Smooth muscle cell (in vitro differentiated cells): Measurements from ENCODE around the gene PNLIPRP3. TPM values are rescaled to one million over a fixed set of nuclear protein-coding genes. Genes with fewer than 3 reads are reported as not detected.

Source experiments
- DNase-seq: peaks from one replicate; lab custom pipeline; 2025; ENCODE audit not compliant: unreplicated experiment; lab: John Stamatoyannopoulos, UW
- H2AFZ ChIP-seq: fragments of 200-600 bp; sonication (generic); 2 replicates; pipeline ENCODE4 v1.6.0; 2016; ENCODE audit warnings: antibody characterized with exemption, low read depth, mild to moderate bottlenecking
- H3F3A ChIP-seq: fragments of 200-600 bp; sonication (generic); 2 replicates; pipeline ENCODE4 v1.6.0; 2017; ENCODE audit warnings: antibody characterized with exemption, low read depth
- H3K27ac ChIP-seq: fragments of 200-600 bp; sonication (generic); 2 replicates; pipeline ENCODE4 v1.5.1; 2016; ENCODE audit warnings: low read depth, mild to moderate bottlenecking
- H3K27me3 ChIP-seq: fragments of 200-600 bp; sonication (generic); 2 replicates; pipeline ENCODE4 v1.6.1; 2016; ENCODE audit warnings: low read depth, mild to moderate bottlenecking
- H3K36me3 ChIP-seq: fragments of 200-600 bp; sonication (generic); 2 replicates; pipeline ENCODE4 v1.5.1; 2016; ENCODE audit warnings: low read depth
- H3K4me1 ChIP-seq: fragments of 200-600 bp; sonication (generic); 2 replicates; pipeline ENCODE4 v1.5.1; 2016; ENCODE audit warnings: low read depth
- H3K4me2 ChIP-seq: fragments of 200-600 bp; sonication (generic); 2 replicates; pipeline ENCODE4 v1.6.0; 2016; ENCODE audit warnings: mild to moderate bottlenecking
- H3K4me3 ChIP-seq: fragments of 200-600 bp; sonication (generic); 2 replicates; pipeline ENCODE4 v1.5.1; 2016; ENCODE audit warnings: mild to moderate bottlenecking
- H3K79me2 ChIP-seq: fragments of 200-600 bp; sonication (generic); 2 replicates; pipeline ENCODE4 v1.6.0; 2016; ENCODE audit warnings: low read depth, mild to moderate bottlenecking
- H3K9ac ChIP-seq: fragments of 200-600 bp; sonication (generic); 2 replicates; pipeline ENCODE4 v1.6.0; 2016; ENCODE audit warnings: low read depth
- H3K9me3 ChIP-seq: fragments of 200-600 bp; sonication (generic); replicated peaks from 2 replicates; pipeline ENCODE4 v1.5.1; 2016; ENCODE audit warnings: low read depth
- H4K20me1 ChIP-seq: fragments of 200-600 bp; sonication (generic); 2 replicates; pipeline ENCODE4 v1.6.0; 2016; ENCODE audit warnings: low read depth
- WGBS: methylation state at CpG from one replicate; pipeline ENCODE4 v1.1.7; 2016; ENCODE audit warnings: low lambda C conversion rate; 5-methylcytosine and 5-hydroxymethylcytosine counted together
- polyA plus RNA-seq: library from polyadenylated mRNA; unstranded; fragments of >200 nt; fragmentation: Nextera tagmentation; extraction: Ambion mirVana; gene quantifications from 2 replicates; pipeline ENCODE4 v1.2.1, GENCODE V29; 2016
- total RNA-seq: library from RNA; depleted of rRNA; stranded (reverse); fragments of >200 nt; gene quantifications from 2 replicates; pipeline ENCODE4 v1.2.3, GENCODE V29; 2014
- TF ChIP-seq, protein P1 (sequence below): fragments of 200-600 bp; sonication (generic); IDR thresholded peaks from 2 replicates; pipeline ENCODE4 v1.5.1; 2017; ENCODE audit warnings: borderline replicate concordance, mild to moderate bottlenecking, antibody characterized with exemption; ENCODE audit not compliant: insufficient read depth, poor library complexity, severe bottlenecking

Gene PNLIPRP3
- total and polyA plus RNA-seq, 2 experiments from 2014 or later = 0.31 TPM; not detected in 1

- no peaks in the 10 kb centered on the region for H4K20me1 ChIP-seq
- H3K9me3 ChIP-seq = no peaks in the 10 kb centered on the region
- H3K27me3 ChIP-seq = no peaks in the 10 kb centered on the region
- TF ChIP-seq, protein P1, sequence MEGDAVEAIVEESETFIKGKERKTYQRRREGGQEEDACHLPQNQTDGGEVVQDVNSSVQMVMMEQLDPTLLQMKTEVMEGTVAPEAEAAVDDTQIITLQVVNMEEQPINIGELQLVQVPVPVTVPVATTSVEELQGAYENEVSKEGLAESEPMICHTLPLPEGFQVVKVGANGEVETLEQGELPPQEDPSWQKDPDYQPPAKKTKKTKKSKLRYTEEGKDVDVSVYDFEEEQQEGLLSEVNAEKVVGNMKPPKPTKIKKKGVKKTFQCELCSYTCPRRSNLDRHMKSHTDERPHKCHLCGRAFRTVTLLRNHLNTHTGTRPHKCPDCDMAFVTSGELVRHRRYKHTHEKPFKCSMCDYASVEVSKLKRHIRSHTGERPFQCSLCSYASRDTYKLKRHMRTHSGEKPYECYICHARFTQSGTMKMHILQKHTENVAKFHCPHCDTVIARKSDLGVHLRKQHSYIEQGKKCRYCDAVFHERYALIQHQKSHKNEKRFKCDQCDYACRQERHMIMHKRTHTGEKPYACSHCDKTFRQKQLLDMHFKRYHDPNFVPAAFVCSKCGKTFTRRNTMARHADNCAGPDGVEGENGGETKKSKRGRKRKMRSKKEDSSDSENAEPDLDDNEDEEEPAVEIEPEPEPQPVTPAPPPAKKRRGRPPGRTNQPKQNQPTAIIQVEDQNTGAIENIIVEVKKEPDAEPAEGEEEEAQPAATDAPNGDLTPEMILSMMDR = no peak
- no peaks in the 10 kb centered on the region for H3K36me3 ChIP-seq
- no peak overlapping the region for H3K9ac ChIP-seq
- no peaks in the 10 kb centered on the region for H3K4me1 ChIP-seq
- no peaks in the 10 kb centered on the region for H3K79me2 ChIP-seq
- no peak overlapping the region for H3K4me2 ChIP-seq
- peaks cover 2% of the 10 kb centered on the region for H3F3A ChIP-seq
- no peak overlapping the region for H3K27ac ChIP-seq
- no peak for DNase-seq
- H3K4me3 ChIP-seq = no peak overlapping the region
- no peak overlapping the region for H2AFZ ChIP-seq
- 52% methylated on average over 1 of the region's 1 CpG for WGBS
Measured at GRCh38 chr10:116461680-116462079, 34.0 kb downstream of the PNLIPRP3 start.

DNA sequence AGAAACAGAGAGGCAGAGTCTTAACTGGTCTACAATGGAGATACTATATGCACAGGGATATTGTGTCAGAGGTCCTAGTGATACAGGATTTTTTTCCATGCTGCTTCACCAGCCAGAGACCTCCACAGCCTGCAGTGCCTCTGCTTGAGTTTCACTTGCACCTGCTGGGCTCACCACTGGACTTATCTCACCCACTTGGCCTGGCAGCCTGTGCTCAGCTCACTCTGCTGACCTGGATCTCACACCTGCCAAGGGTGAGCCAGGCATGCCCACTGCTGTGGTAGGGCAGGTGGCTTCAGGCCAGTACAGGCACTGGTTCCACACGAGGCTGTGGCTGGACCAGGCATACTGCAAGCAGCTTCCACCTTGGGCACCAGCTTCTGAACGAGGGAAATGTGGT, 36.6 kb downstream of the PNLIPRP3 start:
- DNase-seq = no peak
- Histone ChIP-seq H3K9me3 (no peaks in the 10 kb centered on the region), H3K9ac (no peak overlapping the region), H3K27ac (no peak overlapping the region), H4K20me1 (no peaks in the 10 kb centered on the region), H3K4me3 (no peak overlapping the region), H3K27me3 (no peaks in the 10 kb centered on the region), H3K4me1 (no peaks in the 10 kb centered on the region), H3F3A (peaks cover 4% of the 10 kb centered on the region), H3K36me3 (no peaks in the 10 kb centered on the region), H2AFZ (no peak overlapping the region), H3K4me2 (no peak overlapping the region), H3K79me2 (no peaks in the 10 kb centered on the region)
- WGBS = 89% methylated on average over 2 of the region's 2 CpGs
- TF ChIP-seq, protein P1 = no peak

GRCh38 chr10:116465546-116465945, 37.9 kb downstream of the PNLIPRP3 start:
- Histone ChIP-seq H3K4me3 (no peak overlapping the region), H3K27me3 (no peaks in the 10 kb centered on the region), H3K4me1 (no peaks in the 10 kb centered on the region), H3K27ac (no peak overlapping the region), H3K4me2 (no peak overlapping the region), H3K9me3 (no peaks in the 10 kb centered on the region), H3F3A (peaks cover 12% of the 10 kb centered on the region), H3K9ac (no peak overlapping the region), H4K20me1 (no peaks in the 10 kb centered on the region), H2AFZ (no peak overlapping the region), H3K36me3 (no peaks in the 10 kb centered on the region), H3K79me2 (no peaks in the 10 kb centered on the region)
- TF ChIP-seq, protein P1 = no peak
- DNase-seq = no peak
- 69% methylated on average over 3 of the region's 3 CpGs for WGBS

DNA sequence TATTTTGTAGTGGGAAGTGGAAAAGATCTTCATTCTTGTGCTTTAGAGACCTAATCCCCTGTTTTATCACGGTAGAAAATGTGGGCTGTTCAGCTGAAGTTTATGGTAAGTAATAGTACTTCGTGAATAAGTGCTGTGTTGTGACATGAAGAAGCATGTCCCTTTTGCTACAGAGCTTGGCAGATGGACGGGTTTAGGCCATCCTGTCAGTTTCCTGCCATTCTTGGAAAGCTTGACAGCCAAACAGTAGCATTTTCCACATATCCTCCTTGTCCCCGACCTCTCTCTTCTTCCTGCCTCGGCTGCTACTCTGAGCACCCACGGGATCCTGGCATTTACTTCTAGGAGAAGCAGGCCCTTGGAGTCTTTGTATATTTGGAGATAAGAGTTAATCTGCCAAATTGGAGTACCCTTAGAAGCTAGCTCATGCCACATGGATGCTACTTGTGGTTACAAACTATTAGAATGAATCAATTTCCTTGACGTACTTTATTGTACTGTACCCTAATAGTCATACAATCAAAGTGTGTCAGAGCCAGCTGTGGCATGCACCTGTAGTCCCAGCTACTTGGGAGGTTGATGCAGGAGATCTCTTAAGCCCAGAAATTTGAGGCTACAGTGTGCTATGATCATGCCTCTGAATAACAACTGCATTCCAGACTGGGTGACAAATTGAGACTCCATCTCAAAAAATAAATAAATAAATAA, 39.2 kb downstream of the PNLIPRP3 start:
- Histone ChIP-seq H3K4me3 (no peak overlapping the region), H3K9me3 (no peaks in the 10 kb centered on the region), H3K27ac (no peak overlapping the region), H4K20me1 (no peaks in the 10 kb centered on the region), H3K27me3 (no peaks in the 10 kb centered on the region), H3K4me2 (no peak overlapping the region), H3K36me3 (no peaks in the 10 kb centered on the region), H3K79me2 (no peaks in the 10 kb centered on the region), H2AFZ (peak overlapping the region; percentile 62), H3F3A (peaks cover 17% of the 10 kb centered on the region), H3K9ac (no peak overlapping the region), H3K4me1 (no peaks in the 10 kb centered on the region)
- DNase-seq = no peak
- TF ChIP-seq, protein P1 = no peak
- 67% methylated on average over 7 of the region's 7 CpGs for WGBS
